Transverse colon (tissue), 4 donors: ENCODE results near the gene FKBP10. TPM values are rescaled to one million over a fixed set of nuclear protein-coding genes. Genes with fewer than 3 reads are reported as not detected.
A peak's percentile ranks its signal among the peaks of the same experiment; 100 is the strongest.

Experiments used
- DNase-seq: peaks from one replicate; pipeline ENCODE4 v3.0.0-alpha.2; 2019
- H3K27ac ChIP-seq, 4 donors: fragments of 200-600 bp; sonication (generic); 2 replicates each; pipeline ENCODE4 v1.5.1; 2016 to 2018; ENCODE audit warnings: inconsistent platforms in 4 of 4
- H3K27me3 ChIP-seq: fragments of 200-600 bp; sonication (generic); 2 replicates; pipeline ENCODE4 v1.5.1; 2017; ENCODE audit warnings: inconsistent platforms
- H3K36me3 ChIP-seq, 4 donors: fragments of 200-600 bp; sonication (generic); 2 replicates each; pipeline ENCODE4 v1.5.1; 2017 to 2019; ENCODE audit warnings: inconsistent platforms in 4 of 4
- H3K4me1 ChIP-seq, 4 donors: fragments of 200-600 bp; sonication (generic); 2 replicates each; pipeline ENCODE4 v1.5.1; 2017 to 2020; ENCODE audit warnings: inconsistent platforms in 4 of 4
- H3K4me3 ChIP-seq, 4 donors: fragments of 200-600 bp; sonication (generic); 1 replicate in 1 of 4; 2 replicates in 3 of 4; pipeline versions ENCODE4 v1.5.1 to v1.6.1; 2017 to 2019; ENCODE audit warnings: inconsistent platforms in 4 of 4
- H3K9me3 ChIP-seq, 2 donors: fragments of 200-600 bp; sonication (generic); 2 replicates each; pipeline ENCODE4 v1.5.1; 2017 to 2019; ENCODE audit warnings: inconsistent platforms in 2 of 2
- CTCF ChIP-seq, 5 experiments: fragments of 200-600 bp in 3 of 5; fragments of 450-650 bp in 2 of 5; sonication (generic) in 3 of 5; IDR thresholded peaks; 1 replicate in 2 of 5; 2 replicates in 3 of 5; pipeline ENCODE4 v1.5.1; 2016 to 2017; ENCODE audit warnings: antibody characterized with exemption in 5 of 5, inconsistent platforms in 3 of 5, mild to moderate bottlenecking in 2 of 5, moderate library complexity in 1 of 5
- EP300 ChIP-seq: sonication (generic); formaldehyde crosslinking; IDR thresholded peaks from one replicate; pipeline ENCODE4 v1.6.1; 2017; ENCODE audit warnings: antibody characterized with exemption, low read depth
- POLR2A ChIP-seq: fragments of 450-650 bp; IDR thresholded peaks from one replicate; pipeline ENCODE4 v1.6.1; 2016; ENCODE audit warnings: antibody characterized with exemption, mild to moderate bottlenecking, moderate library complexity
- POLR2AphosphoS5 ChIP-seq, 3 donors: sonication (generic); formaldehyde crosslinking; IDR thresholded peaks; one replicate each; pipeline ENCODE4 v1.6.1; 2016; ENCODE audit warnings: antibody characterized with exemption in 3 of 3
- WGBS, 2 donors: methylation state at CpG; one replicate each; pipeline ENCODE4 v1.1.5; 2018; ENCODE audit warnings: low coverage in 1 of 2; 5-methylcytosine and 5-hydroxymethylcytosine counted together
- in situ Hi-C, 4 donors: fragments of 200-750 bp; cut with MboI; loops; one replicate each; pipeline versions ENCODE4 v1.15.0 to v1.15.1; 2017; ENCODE audit warnings: low sequenced_read_pairs in 3 of 4, low pct_ligation_motif_present in 1 of 4, low pct_unique_long_range_greater_than_20kb in 1 of 4
- intact Hi-C: fragments of 100-400 bp; cut with DNase I; formaldehyde crosslinking; loops from one replicate; pipeline ENCODE4 v1.15.1; 2023; ENCODE audit warnings: low total_unique reads
- total RNA-seq, 4 donors: library from RNA; depleted of rRNA; stranded (reverse); fragments of >200 nt; gene quantifications; one replicate each; pipeline ENCODE4 v1.1.0, GENCODE V29; 2016

Gene FKBP10
- total RNA-seq, 4 donors from 2014 or later = 7.1 to 61.1 (median 12.6) TPM

- intact Hi-C loops = loop anchor here (2.0 kb wide), 1 partner anchor 67 kb away; no protein-coding TSS in a partner anchor
- Histone ChIP-seq H3K9me3 (no peaks in the 10 kb centered on the region), H3K27me3 (no peaks in the 10 kb centered on the region), H3K4me1 (peaks cover 15 to 29% (median 27%) of the 10 kb centered on the region in 4 donors), H3K4me3 (no peak overlapping the region), H3K27ac (no peak overlapping the region), H3K36me3 (no peaks in the 10 kb centered on the region)
- TF ChIP-seq POLR2AphosphoS5 (IDR thresholded peaks at IDR 0.05) = no peak
- TF ChIP-seq EP300 = no peak
- TF ChIP-seq POLR2A = no peak
- TF ChIP-seq CTCF (IDR thresholded peaks at IDR 0.05) = no peak
- in situ Hi-C loops = loop anchor here (5.0 to 10.0 kb wide), 2 partner anchors 66 to 69 kb away; partner anchors contain the start of gene HAP1 (in 2 of the 4)
- 75 to 90% methylated on average over 2 to 22 of the region's 24 CpGs for WGBS, 2 donors
- no peak for DNase-seq
Observed at GRCh38 chr17:41803049-41804020, 9.5 kb upstream of the FKBP10 start.

- intact Hi-C loops (no loop called here), in situ Hi-C loops (loop anchor here in 2 of 4 donors (10.0 kb wide), 1 partner anchor 72 kb away; the partner anchor contains the start of gene HAP1 (in 2 of the 2))
- no peak overlapping the region for H3K4me3 ChIP-seq
- peak; percentile 73 for DNase-seq
- H3K36me3 ChIP-seq = no peaks in the 10 kb centered on the region
- peaks cover 10 to 33% (median 26%) of the 10 kb centered on the region in 4 donors for H3K4me1 ChIP-seq
- H3K27me3 ChIP-seq = no peaks in the 10 kb centered on the region
- 81% methylated on average over 7 of the region's 8 CpGs; no CpG with 5 or more reads in 1 of the 2 donors for WGBS, 2 donors
- H3K27ac ChIP-seq = peak overlapping the region; percentile 51 to 70 (median 68)
- no peaks in the 10 kb centered on the region for H3K9me3 ChIP-seq
- peak; percentile 24 to 43 (median 39) for TF ChIP-seq POLR2AphosphoS5 (IDR thresholded peaks at IDR 0.05)
- TF ChIP-seq POLR2A = peak; percentile 23
- no peak for TF ChIP-seq CTCF (IDR thresholded peaks at IDR 0.05)
Observed at GRCh38 chr17:41806685-41807445, 5.9 kb upstream of the FKBP10 start.

- in situ Hi-C loops = no loop called here
- Histone ChIP-seq H3K4me3 (peak overlapping the region; percentile 38 to 86 (median 64)), H3K4me1 (peaks cover 10 to 50% (median 36%) of the 10 kb centered on the region in 4 donors), H3K9me3 (no peaks in the 10 kb centered on the region), H3K27me3 (no peaks in the 10 kb centered on the region), H3K27ac (peak overlapping the region; percentile 78 to 89 (median 86)), H3K36me3 (no peaks in the 10 kb centered on the region)
- no peak for TF ChIP-seq EP300
- TF ChIP-seq POLR2AphosphoS5 (IDR thresholded peaks at IDR 0.05) = no peak
- TF ChIP-seq POLR2A = no peak
- TF ChIP-seq CTCF (IDR thresholded peaks at IDR 0.05) = no peak
- intact Hi-C loops = no loop called here
- DNase-seq = peak; percentile 23
- 29% methylated on average over 50 of the region's 58 CpGs; no CpG with 5 or more reads in 1 of the 2 donors for WGBS, 2 donors
Observed at GRCh38 chr17:41810659-41811548, 1.9 kb upstream of the FKBP10 start.
